Vagina (tissue), 2 donors: ENCODE results near the gene LITAF. TPM values are rescaled to one million over a fixed set of nuclear protein-coding genes. Genes with fewer than 3 reads are reported as not detected.
A peak's percentile ranks its signal among the peaks of the same experiment; 100 is the strongest.

ENCODE experiments used
- DNase-seq, 2 donors: peaks; one replicate each; pipeline ENCODE4 v3.0.0-alpha.2; 2017; ENCODE audit errors: extremely low spot score in 2 of 2
- H3K27ac ChIP-seq: fragments of 200-600 bp; sonication (generic); one replicate; pipeline ENCODE4 v1.5.1; 2019
- H3K27me3 ChIP-seq: fragments of 200-600 bp; sonication (generic); one replicate; pipeline ENCODE4 v1.5.1; 2019
- H3K36me3 ChIP-seq, 2 donors: fragments of 200-600 bp; sonication (generic); one replicate each; pipeline ENCODE4 v1.5.1; 2017 to 2019
- H3K4me1 ChIP-seq: fragments of 200-600 bp; sonication (generic); one replicate; pipeline ENCODE4 v1.5.1; 2019
- H3K4me3 ChIP-seq, 2 donors: fragments of 200-600 bp; sonication (generic); 1 replicate in 1 of 2; 2 replicates in 1 of 2; pipeline ENCODE4 v1.5.1; 2016 to 2019
- H3K9me3 ChIP-seq: fragments of 200-600 bp; sonication (generic); one replicate; pipeline ENCODE4 v1.5.1; 2019
- POLR2A ChIP-seq, 2 donors: fragments of 450-650 bp; IDR thresholded peaks; one replicate each; pipeline ENCODE4 v1.6.1; 2017; ENCODE audit warnings: antibody characterized with exemption in 2 of 2, mild to moderate bottlenecking in 2 of 2, moderate library complexity in 2 of 2
- POLR2AphosphoS5 ChIP-seq, 2 donors: sonication (generic); formaldehyde crosslinking; IDR thresholded peaks; one replicate each; pipeline ENCODE4 v1.9.0; 2017; ENCODE audit warnings: antibody characterized with exemption in 2 of 2, mild to moderate bottlenecking in 2 of 2, low read depth in 1 of 2; ENCODE audit not compliant: insufficient read depth in 1 of 2
- intact Hi-C: fragments of 100-400 bp; cut with DNase I; formaldehyde crosslinking; loops from one replicate; pipeline ENCODE4 v1.15.1; 2023
- total RNA-seq: library from RNA; depleted of rRNA; stranded (reverse); fragments of >200 nt; gene quantifications from one replicate; pipeline ENCODE4 v1.2.3, GENCODE V29; 2016
- TF ChIP-seq, protein P1 (sequence below), 3 experiments: fragments of 450-650 bp in 2 of 3; fragments of 200-600 bp in 1 of 3; sonication (generic) in 1 of 3; IDR thresholded peaks; one replicate each; pipeline ENCODE4 v1.5.1; 2017 to 2019; ENCODE audit warnings: antibody characterized with exemption in 3 of 3, mild to moderate bottlenecking in 2 of 3, moderate library complexity in 2 of 3

The LITAF gene
- total RNA-seq, 1 donor from 2014 or later: 111 TPM

- peak overlapping the region; percentile 99 for H3K27ac ChIP-seq
- peak overlapping the region; percentile 92 to 93 for H3K4me3 ChIP-seq
- no peaks in the 10 kb centered on the region for H3K9me3 ChIP-seq
- peak in 1 of 2 donors; percentile 24 for TF ChIP-seq POLR2A (IDR thresholded peaks at IDR 0.05)
- TF ChIP-seq, protein P1, sequence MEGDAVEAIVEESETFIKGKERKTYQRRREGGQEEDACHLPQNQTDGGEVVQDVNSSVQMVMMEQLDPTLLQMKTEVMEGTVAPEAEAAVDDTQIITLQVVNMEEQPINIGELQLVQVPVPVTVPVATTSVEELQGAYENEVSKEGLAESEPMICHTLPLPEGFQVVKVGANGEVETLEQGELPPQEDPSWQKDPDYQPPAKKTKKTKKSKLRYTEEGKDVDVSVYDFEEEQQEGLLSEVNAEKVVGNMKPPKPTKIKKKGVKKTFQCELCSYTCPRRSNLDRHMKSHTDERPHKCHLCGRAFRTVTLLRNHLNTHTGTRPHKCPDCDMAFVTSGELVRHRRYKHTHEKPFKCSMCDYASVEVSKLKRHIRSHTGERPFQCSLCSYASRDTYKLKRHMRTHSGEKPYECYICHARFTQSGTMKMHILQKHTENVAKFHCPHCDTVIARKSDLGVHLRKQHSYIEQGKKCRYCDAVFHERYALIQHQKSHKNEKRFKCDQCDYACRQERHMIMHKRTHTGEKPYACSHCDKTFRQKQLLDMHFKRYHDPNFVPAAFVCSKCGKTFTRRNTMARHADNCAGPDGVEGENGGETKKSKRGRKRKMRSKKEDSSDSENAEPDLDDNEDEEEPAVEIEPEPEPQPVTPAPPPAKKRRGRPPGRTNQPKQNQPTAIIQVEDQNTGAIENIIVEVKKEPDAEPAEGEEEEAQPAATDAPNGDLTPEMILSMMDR (IDR thresholded peaks at IDR 0.05): no peak
- peak in 1 of 2 donors; percentile 69 for TF ChIP-seq POLR2AphosphoS5 (IDR thresholded peaks at IDR 0.05; ENCODE audit: insufficient read depth in 1 of 2, low read depth in 1 of 2)
- H3K27me3 ChIP-seq: no peaks in the 10 kb centered on the region
- peaks cover 46% of the 10 kb centered on the region for H3K4me1 ChIP-seq
- H3K36me3 ChIP-seq: no peaks in the 10 kb centered on the region
- intact Hi-C loops: loop anchor here (5.0 kb wide), 1 partner anchor 57 kb away; no protein-coding TSS in a partner anchor
- no peak for DNase-seq
Observed at GRCh38 chr16:11585460-11586377, 1.0 kb downstream of the LITAF start.

- peak in 1 of 2 donors; percentile 6 for TF ChIP-seq POLR2AphosphoS5 (IDR thresholded peaks at IDR 0.05; ENCODE audit: insufficient read depth in 1 of 2, low read depth in 1 of 2)
- TF ChIP-seq, protein P1 (IDR thresholded peaks at IDR 0.05): no peak
- Histone ChIP-seq H3K4me1 (peaks cover 56% of the 10 kb centered on the region), H3K27me3 (no peaks in the 10 kb centered on the region), H3K27ac (peak overlapping the region; percentile 99), H3K9me3 (no peaks in the 10 kb centered on the region), H3K4me3 (peak overlapping the region; percentile 9 to 19), H3K36me3 (no peaks in the 10 kb centered on the region)
- no peak for DNase-seq
- intact Hi-C loops: loop anchor here (5.0 kb wide), 1 partner anchor 48 kb away; no protein-coding TSS in a partner anchor
Observed at GRCh38 chr16:11583889-11584565, 2.7 kb downstream of the LITAF start.

GRCh38 chr16:11583166-11583565 is 3.6 kb downstream of the LITAF start:
- no peak for TF ChIP-seq POLR2AphosphoS5 (IDR thresholded peaks at IDR 0.05; ENCODE audit: insufficient read depth in 1 of 2, low read depth in 1 of 2)
- no peak for TF ChIP-seq POLR2A (IDR thresholded peaks at IDR 0.05)
- TF ChIP-seq, protein P1 (IDR thresholded peaks at IDR 0.05): no peak
- intact Hi-C loops: loop anchor here (5.0 kb wide), 1 partner anchor 49 kb away; no protein-coding TSS in a partner anchor
- Histone ChIP-seq H3K4me3 (peak overlapping the region in 1 of 2 donors; percentile 2), H3K36me3 (no peaks in the 10 kb centered on the region), H3K9me3 (no peaks in the 10 kb centered on the region), H3K27ac (peak overlapping the region; percentile 99), H3K27me3 (no peaks in the 10 kb centered on the region), H3K4me1 (peaks cover 64% of the 10 kb centered on the region)
- no peak for DNase-seq

GRCh38 chr16:11582157-11582814 is 4.4 kb downstream of the LITAF start:
- Histone ChIP-seq H3K4me3 (no peak overlapping the region), H3K9me3 (no peaks in the 10 kb centered on the region), H3K27me3 (no peaks in the 10 kb centered on the region), H3K27ac (peak overlapping the region; percentile 99), H3K36me3 (no peaks in the 10 kb centered on the region), H3K4me1 (peaks cover 73% of the 10 kb centered on the region)
- DNase-seq: no peak
- TF ChIP-seq POLR2AphosphoS5 (IDR thresholded peaks at IDR 0.05; ENCODE audit: insufficient read depth in 1 of 2, low read depth in 1 of 2): no peak
- TF ChIP-seq POLR2A (IDR thresholded peaks at IDR 0.05): no peak
- TF ChIP-seq, protein P1 (IDR thresholded peaks at IDR 0.05): no peak
- intact Hi-C loops: loop anchor here (5.0 kb wide), 1 partner anchor 50 kb away; no protein-coding TSS in a partner anchor
